ENCODE results near the gene PECR. TPM values are rescaled to one million over a fixed set of nuclear protein-coding genes. Genes with fewer than 3 reads are reported as not detected.
A peak's percentile ranks its signal among the peaks of the same experiment; 100 is the strongest.

The PECR gene
- polyA plus RNA-seq (2013, experiment 1 of 2; ENCODE audit: insufficient read length): 6.1 TPM
- polyA plus RNA-seq (2013, experiment 2 of 2; ENCODE audit: insufficient read length): 6.8 TPM

DNA sequence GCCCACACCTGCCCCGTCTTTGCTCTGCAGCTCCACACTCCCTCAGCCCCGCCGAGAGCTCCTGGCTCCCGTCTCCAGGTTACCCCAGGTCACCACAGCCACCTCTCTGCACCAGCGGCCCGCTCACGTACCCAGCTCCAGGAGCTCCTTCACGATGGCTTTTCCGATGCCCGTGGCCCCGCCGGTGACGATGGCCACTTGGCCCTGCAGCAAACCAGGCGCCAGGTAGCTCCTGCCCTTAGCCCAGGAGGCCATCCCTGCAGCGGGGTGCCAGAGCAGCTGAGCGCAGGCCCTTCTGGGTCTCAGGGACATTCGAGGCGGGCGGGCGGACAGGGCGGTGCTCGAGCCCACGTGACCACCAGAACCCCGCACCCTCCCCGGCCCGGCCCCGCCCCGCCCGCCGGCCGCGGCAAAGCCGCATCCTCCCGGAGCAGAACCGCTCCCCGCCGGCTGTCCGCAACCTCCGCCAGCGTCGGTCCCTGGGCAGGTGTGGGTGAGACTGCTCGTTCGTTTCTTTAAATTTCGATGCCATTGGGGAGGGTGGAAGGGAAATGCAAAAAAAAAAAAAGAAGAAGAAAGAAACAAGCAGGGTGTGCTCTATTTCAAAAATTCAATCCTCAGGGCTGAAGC lies at the start of gene PECR, which contains the start of gene TMEM169:
Gene PECR, minus strand, starts transcription at position 323 of the 630 bp plus-strand sequence. Its CDS starts 68 bp downstream, at position 255.
Gene TMEM169, plus strand, starts transcription at position 433 of the 630 bp plus-strand sequence. CDS start 14,045 bp downstream, outside the sequence.
- peak; percentile 54 for DNase-seq

DNA sequence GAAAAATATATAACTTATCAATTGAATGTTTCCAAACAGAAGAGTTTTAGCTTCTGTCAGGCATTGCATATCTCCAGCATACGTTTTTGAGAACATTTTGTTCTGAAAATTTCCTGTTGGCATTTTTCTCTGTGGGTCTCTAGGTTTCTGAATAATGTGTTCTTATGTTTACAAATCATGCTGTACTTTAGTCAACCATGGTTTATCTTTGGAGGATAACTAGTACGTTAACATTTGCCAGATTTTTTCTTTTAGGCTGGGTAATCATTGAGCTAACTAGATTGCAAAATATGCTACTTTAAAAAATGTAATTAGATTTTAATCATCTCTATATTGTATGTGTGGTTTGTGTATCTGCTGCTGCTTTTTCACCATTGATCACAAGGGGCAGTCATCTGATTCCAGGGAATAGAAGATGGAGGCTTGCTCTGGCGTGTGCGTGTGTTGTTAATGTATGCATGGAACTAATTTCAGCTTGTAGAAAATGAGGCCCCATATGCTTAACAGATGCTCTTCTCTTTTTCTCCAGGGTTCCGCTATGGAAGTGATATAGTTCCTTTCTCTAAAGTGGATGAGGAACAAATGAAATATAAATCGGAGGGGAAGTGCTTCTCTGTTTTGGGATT lies 48.9 kb upstream of the PECR start:
- DNase-seq: no peak

DNA sequence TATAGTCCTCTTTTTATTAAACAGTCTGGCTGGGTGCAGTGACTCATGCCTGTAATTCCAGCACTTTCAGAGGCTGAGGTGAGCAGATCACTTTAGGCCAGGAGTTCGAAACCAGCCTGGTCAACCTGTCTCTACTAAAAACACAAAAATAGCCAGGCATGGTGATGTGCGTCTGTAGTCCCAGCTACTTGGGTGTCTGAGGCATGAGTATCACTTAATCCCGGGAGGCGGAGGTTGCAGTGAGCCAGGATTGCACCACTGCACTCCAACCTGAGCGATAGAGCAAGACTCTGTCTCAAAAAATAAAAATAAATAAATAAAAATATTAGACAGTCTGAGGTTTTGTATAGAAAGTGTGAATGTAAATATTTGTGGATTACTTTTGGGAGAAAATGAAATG lies 45.3 kb upstream of the PECR start:
- DNase-seq: no peak

DNA sequence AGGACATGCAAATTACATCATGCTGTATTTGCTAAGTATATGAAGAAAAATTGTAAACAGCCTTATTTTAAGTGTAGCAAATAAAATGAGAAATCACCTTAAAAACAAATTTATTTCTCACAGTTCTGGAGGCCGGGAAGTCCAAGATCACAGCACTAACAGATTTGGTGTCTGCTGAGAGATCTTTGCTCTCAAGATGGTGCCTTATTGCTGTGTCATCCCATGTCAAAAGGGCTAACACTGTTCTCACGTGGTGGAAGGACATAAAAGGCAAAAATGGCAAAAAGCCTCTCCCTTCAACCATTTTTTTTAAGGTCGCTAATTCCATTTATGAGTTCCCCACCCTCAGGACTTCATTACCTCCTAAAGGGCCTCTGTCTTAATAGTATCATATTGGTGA lies 39.6 kb upstream of the PECR start:
- no peak for DNase-seq

DNA sequence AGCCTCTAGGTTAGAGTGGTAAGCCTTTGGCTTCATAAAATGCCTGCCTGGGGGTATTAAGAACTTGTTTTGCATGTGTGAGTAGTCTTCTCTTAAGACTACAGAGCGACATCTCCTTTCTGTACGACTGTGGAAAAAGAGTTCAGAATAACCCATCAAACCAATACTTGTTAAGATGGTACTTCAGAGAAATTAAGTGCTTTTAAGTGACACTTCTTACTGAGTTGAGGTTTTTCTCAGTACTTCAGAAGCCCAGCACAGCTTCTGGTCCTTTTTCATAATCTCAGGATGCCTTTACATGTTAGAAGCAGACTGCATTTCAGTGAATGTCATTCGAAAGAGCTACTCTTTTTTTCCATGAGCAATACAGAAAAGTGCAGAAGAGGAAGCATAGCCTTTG lies 38.4 kb upstream of the PECR start:
- DNase-seq: no peak

DNA sequence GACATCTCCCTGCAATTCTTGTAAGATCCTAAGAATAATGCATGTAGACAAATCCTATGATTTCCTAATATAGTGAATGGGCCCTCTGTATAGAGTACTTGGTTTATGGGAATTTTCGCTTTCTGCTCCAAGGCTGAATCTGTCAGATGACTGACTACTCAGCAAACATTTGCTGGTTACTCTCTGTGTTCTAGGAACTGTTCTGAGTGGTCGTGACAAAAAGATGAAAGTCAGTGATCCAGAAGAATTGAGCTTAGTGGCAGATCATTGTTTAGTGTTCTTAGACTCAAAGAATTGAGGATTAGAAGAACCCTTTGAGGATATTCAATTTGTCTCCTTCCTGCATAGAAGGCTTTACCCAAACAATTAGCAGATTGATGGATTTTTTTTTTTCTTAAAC lies 37.5 kb upstream of the PECR start:
- no peak for DNase-seq

DNA sequence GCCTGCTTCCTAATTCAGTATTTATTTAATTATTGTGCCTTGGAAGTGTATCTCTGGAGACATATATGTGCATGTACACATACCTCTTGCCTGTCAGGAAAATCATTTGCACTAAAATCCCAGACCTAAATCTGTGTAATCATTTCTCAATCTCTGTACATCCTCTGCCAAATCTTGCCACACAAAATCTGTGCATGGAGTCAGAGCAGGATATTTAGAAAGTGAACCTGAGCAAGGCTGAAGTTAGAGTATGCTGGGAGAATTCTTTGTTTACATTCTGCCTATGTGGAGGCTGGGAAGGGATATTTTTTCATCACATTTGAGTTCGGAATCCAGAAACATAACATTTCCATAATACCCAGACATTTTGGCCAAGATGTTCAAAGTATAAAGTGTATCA lies 36.9 kb upstream of the PECR start:
- no peak for DNase-seq

DNA sequence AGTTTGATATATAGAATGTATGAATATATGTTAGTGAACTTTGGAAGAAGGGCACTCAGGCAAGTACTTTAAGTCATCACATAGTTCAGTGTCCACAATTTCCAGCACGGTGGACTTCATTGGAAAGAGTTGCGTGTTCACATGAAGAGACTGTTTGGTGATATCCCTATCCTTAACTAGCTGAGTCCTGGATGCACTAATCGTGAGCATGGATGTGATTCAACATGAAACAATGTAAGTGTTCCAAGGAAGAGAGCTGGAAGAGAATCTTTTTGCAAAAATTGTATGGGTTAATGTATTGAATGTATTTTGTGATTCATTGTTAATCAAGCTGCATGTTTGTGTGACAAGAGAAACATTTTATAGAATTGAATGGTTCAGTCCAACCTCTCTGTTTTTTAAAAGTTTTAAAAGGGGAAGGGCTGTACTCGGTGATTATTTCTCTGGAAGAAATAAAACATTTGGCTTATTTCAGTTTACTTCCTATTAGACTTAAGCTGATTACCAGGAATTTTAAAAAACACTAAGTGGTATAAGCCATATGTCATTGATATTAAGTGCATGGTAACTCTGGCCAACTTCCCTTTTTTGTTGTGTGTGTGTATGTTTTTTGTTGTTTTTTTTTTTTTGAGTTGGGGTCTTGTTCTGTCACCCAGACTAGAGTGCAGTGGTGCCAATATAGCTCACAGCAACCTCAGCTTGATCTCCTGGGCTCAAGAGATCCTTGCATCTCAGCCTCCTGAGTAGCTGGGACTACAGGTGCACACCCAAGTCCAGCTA lies 36.1 kb upstream of the PECR start:
- peak; percentile 67 for DNase-seq

DNA sequence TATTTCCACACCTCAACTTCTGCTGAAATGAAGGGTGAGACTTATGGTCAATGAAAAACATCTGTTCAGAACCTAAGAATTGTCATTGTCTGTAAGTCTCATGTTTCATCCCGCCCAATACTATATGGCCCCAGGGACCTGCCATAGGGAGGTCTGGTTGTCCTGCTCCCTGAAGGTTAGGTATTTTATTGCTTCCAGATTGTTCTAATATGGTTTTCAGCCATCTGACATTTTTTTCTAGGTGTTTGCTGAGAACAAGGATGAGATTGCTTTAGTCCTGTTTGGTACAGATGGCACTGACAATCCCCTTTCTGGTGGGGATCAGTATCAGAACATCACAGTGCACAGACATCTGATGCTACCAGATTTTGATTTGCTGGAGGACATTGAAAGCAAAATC lies 34.8 kb upstream of the PECR start:
- peak; percentile 30 for DNase-seq

DNA sequence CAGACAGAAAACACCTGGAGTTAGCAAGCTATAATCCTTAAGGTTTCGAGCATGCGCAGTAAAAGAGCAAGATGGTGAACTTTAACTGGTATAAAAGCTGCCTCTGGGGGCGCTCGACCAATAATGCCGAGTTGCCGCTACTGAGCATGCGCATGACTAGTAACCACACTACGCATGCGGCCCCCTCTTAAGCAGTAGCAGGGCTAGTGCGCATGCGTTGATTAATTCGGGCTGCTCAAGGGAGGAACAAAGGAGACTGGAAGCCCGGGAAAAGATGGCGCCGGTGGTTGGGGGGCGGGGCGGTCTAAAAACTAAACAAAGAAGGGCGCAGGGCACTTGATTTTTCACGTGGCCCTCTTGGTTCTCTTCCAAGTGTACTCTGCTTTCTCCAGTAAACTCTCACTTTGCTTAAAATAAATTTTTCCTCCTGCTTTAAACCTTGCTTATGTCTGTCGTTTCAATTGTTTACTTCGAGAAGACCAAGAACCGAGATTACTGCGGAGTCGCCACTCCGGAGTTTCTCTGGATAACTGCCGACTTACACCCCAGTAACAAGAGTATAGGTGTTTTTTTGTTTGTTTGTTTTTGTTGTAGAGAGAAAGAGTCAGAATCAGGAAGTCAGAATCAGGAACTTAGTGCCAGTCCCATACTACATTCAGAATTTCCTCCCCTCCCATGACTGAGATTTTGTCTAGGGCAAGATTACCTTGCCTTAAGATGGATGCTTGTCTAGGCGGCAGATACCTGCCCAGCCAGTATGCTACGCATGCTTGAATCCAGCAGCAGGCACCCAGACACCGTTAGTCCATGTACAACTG lies 33.3 kb upstream of the PECR start:
- DNase-seq: peak; percentile 99

DNA sequence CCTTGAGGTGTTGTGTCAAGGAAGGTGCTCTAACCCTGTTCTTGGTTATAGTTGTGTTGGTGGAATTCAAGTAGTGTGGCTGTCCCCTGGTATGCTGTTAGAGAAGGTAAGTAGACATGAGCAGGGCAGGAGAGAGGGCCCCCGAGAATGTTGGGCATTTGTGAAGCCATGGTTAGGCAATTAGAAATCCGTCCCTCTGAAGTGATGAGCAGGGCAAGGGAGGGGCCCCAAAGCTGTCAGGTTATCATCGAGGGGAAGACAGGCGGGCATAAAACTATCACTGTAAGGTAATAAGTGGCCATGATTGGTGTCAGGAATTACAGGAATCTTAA lies 32.7 kb upstream of the PECR start:
- no peak for DNase-seq

DNA sequence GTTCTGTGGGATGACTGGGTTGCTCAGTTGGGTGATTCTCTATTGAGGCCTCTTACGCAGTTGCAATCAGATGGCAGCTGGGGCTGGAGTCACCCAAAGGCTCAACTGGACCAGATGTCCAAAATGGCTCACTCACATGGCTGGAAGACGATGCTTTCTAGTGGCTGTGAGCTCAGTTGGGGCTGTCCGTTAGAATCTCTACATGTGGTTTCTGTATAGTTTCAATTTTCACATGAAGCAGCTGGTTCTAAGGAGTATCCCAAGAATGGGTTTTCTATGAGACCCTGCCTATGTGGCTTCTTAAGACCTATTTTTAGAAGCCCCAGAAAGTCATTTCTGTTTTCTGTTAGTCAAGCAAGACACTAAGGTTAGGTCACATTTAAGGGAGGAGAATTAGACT lies 32.0 kb upstream of the PECR start:
- no peak for DNase-seq

DNA sequence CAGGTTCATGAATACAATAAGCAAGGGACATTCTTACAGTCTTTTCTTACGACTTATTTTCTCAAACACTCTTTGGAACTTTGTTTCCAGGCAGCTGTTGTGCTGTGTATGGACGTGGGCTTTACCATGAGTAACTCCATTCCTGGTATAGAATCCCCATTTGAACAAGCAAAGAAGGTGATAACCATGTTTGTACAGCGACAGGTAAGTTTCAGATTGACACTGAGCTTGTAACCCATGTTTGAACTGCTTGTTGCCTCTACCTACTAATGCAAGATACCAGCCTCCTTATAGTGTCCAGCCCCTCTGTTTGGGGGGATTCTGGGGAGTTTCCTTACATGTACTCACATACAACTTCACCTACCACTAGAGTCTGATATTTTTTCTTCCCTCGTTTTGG lies 31.3 kb upstream of the PECR start:
- DNase-seq: no peak

DNA sequence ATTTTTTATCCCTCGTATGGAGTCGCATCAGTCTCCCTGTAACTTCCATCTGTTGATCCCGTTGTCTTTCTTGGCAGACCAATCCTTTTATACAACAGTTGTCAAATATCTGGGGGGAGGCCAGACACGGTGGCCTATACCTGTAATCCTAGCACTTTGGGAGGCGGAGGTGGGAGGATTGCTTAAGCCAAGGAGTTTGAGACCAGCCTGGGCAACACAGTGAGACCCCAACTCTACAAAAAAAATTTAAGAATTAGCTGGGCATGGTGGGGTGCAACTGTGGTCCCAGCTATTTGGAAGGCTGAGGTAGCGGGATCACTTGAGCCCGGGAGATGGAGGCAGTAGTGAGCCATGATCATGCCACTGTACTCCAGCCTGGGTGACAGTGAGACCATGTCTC lies 29.5 kb upstream of the PECR start:
- DNase-seq: no peak

DNA sequence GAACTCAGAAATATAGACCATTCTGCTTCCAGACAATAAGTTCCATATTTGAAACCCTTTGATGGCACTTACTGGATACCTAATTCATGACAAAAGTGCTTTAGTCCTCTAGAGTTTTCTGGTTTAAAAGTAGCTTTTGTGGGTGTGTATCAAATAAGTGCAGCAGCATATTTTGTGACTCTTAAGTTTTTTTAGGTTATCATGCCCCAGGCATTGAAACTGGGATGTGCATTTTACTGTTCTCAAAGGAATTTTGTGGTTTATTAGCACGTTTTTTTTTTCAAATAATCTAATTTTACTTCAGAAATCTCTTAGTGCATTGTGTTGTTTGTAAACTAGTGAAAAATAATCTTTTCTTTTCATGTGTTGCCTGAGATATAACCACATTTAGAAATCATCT lies 29.0 kb upstream of the PECR start:
- no peak for DNase-seq

DNA sequence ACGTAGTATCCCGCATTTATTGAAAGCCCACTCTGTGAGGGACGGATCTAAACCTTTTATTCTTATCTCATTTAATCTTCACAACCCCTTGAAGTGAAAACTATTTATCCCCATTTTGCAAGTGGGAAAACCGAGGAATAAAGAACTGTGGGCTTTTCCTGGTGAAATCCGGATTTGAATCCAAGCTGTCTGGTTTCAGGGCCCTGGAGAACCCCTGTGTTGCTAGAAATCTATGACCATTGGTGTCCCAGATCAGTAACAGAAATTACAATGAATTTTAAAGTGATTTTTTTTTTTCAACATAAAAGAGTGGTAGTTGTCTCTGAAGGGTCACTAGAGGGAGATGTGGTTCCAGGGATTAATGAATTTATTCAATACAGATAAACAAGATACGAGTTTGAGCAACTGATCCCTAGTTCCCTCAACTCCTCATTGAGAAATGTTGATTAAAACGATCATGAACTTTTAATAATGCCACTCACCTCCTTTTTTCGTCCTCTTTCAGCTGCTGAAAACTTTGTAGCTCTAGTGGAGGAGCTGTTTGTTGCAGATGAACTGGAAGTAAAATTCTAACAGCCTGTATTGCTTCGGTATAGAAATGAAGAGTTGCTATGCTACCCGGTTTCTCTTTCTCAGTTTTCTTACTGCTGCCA lies 28.5 kb upstream of the PECR start:
- DNase-seq: peak; percentile 60

DNA sequence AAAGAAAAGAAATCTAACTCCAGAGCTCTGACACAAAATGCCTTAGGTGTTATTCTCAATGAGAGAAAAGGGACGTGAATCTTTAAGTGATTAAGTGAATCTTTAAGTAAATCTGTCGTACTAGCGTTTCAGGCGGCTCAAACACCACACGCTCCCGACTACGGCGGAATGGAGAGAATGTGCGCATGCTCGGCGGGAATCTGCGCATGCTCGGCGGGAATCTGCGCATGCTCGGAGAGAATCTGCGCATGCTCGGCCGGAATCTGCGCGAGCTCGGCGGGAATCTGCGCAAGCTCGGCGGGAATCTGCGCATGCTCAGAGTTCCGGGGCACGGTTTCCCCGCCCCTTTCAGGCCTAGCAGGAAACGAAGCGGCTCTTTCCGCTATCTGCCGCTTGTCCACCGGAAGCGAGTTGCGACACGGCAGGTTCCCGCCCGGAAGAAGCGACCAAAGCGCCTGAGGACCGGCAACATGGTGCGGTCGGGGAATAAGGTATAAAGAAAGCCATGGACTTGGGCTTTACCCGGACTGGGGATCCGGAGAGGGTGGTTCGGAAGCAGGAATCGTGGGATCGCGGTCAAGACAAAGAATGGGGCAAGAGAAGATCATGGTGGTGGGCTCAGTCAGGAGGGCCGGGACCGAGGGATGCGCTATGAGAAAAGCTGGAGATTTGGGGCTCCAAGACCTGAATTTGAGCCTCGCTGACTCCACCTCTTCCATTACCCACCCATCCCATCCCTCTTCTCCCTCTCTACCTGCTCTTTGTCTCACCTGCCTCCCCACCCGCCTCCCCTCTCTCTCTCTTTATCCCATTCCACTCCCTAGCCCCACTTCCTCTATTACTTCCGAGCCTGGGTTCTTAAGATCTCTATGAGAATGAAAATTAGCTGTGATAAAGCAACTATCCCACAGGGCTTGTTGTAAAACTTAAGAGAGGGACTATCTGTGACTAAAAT lies 27.6 kb upstream of the PECR start, which contains the start of gene XRCC5:
Gene XRCC5, plus strand, starts transcription at position 382 of the 955 bp plus-strand sequence. Its CDS starts 89 bp downstream, at position 471.
- peak; percentile 97 for DNase-seq

DNA sequence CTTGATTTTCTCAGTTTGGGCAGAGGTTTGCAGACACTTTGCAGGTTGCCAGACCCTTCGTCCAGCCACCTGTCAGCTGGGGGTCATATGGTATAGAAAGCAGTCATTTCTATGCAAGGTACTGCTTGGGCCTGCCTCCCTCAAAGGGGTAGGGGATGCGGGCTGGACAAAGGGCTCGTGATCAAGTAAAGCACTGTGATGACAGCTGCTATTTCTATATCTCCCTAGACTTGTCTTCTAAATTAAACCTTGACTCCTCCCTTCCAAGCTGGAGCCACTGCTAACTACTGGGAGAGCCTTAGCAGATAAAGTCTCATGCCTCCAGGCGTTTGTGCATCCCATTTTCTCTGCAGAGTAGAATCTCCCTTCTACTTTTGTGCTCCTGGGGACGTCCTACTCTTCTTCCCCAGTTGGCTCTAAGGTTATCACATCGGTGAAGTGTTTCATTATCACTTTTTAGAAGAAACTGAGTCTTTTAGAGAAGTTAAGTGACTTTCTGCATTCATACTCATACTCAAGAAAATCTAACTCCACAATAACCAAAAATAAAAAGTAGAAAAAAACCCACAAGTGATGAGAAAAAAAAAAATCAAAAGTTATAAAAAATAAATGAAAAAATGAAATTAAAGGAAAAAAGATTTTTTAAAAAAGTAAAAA lies 26.8 kb upstream of the PECR start:
- DNase-seq: no peak

DNA sequence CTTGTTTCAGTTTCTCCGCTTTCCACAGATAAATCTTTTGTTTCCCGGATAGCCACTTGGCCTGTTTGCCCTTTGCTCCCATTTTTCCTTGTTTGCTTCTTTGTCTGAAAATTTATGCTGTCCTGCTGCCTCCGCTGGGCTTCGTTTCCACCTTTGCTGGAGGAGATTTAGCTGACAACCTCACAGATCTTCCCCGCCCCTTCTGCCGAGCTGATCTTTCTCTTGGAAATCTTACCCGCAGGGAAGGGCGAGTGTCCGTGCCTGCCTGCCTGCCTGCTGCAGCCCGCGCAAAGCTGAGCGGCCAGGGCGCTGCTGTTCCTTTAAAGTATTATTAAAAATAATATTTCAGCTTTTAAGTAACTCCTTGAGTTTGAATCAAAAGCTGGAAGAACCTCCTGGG lies 26.2 kb upstream of the PECR start:
- DNase-seq: no peak

DNA sequence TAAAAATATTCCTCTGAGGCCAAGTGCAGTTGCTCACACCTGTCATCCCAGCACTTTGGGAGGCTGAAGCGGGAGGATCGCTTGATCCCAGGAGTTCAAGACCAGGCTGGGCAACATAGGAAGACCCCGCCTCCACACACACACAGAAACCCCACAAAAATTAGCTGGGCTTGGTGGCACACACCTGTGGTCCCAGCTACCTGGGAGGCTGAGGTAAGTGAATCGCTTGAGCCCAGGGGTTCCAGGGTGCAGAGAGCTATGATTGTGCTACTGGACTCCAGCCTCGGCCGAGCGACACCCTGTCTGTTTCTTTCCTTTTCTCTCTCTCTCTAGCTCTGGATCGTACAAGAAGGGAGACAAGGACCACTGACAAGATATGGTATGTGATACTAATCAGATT lies 25.7 kb upstream of the PECR start:
- DNase-seq: no peak

All from fibroblast of skin of scalp (primary cell).